Caki2 (cell line): ENCODE data around the gene NOS1AP. TPM values are rescaled to one million over a fixed set of nuclear protein-coding genes. Genes with fewer than 3 reads are reported as not detected.

Experiments
- DNase-seq: peaks from one replicate; pipeline ENCODE4 v3.0.0-alpha.2; 2015; ENCODE audit warnings: low read depth
- in situ Hi-C: cut with HindIII; loops from 2 replicates; pipeline ENCODE4 v1.10.0; 2016; ENCODE audit warnings: low sequenced_read_pairs, low pct_unique_long_range_greater_than_20kb, mixed read lengths
- total RNA-seq: library from RNA; depleted of rRNA; stranded (reverse); fragments of >200 nt; shearing (Covaris generic); gene quantifications from 2 replicates; pipeline ENCODE4 v1.2.3, GENCODE V29; 2014; ENCODE audit warnings: low replicate concordance

NOS1AP gene
- total RNA-seq, 1 experiment from 2014 or later: not detected

GRCh38 chr1:162357681-162358266, 288.3 kb downstream of the NOS1AP start:
- DNase-seq: peak; percentile 23
- in situ Hi-C loops: no loop called here

- in situ Hi-C loops: no loop called here
- no peak for DNase-seq
Measured at GRCh38 chr1:162358928-162359327, 289.4 kb downstream of the NOS1AP start.

GRCh38 chr1:162359523-162360236, 290.2 kb downstream of the NOS1AP start:
- in situ Hi-C loops: no loop called here
- no peak for DNase-seq

- in situ Hi-C loops: no loop called here
- DNase-seq: no peak
Measured at GRCh38 chr1:162360237-162360873, 290.9 kb downstream of the NOS1AP start.

GRCh38 chr1:162360874-162361260, 291.4 kb downstream of the NOS1AP start:
- DNase-seq: no peak
- in situ Hi-C loops: no loop called here

GRCh38 chr1:162361349-162361748, 291.9 kb downstream of the NOS1AP start:
- in situ Hi-C loops: no loop called here
- DNase-seq: no peak

GRCh38 chr1:162363823-162364222, 294.3 kb downstream of the NOS1AP start:
- in situ Hi-C loops: no loop called here
- DNase-seq: no peak

GRCh38 chr1:162364498-162364897, 295.0 kb downstream of the NOS1AP start:
- in situ Hi-C loops: no loop called here
- DNase-seq: no peak

GRCh38 chr1:162365284-162366020, 296.0 kb downstream of the NOS1AP start:
- DNase-seq: no peak
- in situ Hi-C loops: no loop called here

- no peak for DNase-seq
- in situ Hi-C loops: no loop called here
Measured at GRCh38 chr1:162366149-162366548, 296.7 kb downstream of the NOS1AP start.

GRCh38 chr1:162366671-162367070, 297.2 kb downstream of the NOS1AP start:
- DNase-seq: no peak
- in situ Hi-C loops: no loop called here

GRCh38 chr1:162367073-162367472, 297.6 kb downstream of the NOS1AP start:
- in situ Hi-C loops: no loop called here
- no peak for DNase-seq

- DNase-seq: no peak
- in situ Hi-C loops: no loop called here
Measured at GRCh38 chr1:162367772-162368171, 298.3 kb downstream of the NOS1AP start.

- no peak for DNase-seq
- in situ Hi-C loops: no loop called here
Measured at GRCh38 chr1:162368451-162368850, 299.0 kb downstream of the NOS1AP start.

GRCh38 chr1:162369571-162369970, 300.1 kb downstream of the NOS1AP start:
- in situ Hi-C loops: no loop called here
- DNase-seq: no peak

GRCh38 chr1:162370161-162370560, 300.7 kb downstream of the NOS1AP start:
- no peak for DNase-seq
- in situ Hi-C loops: no loop called here

- DNase-seq: no peak
- in situ Hi-C loops: no loop called here
Measured at GRCh38 chr1:162370721-162371120, 301.2 kb downstream of the NOS1AP start.

GRCh38 chr1:162371611-162372010, 302.1 kb downstream of the NOS1AP start:
- in situ Hi-C loops: no loop called here
- no peak for DNase-seq
